HG03342 (cell line): ENCODE data around the gene SCARF1.
A peak's percentile ranks its signal among the peaks of the same experiment; 100 is the strongest.
"Not testable (repeated sequence)": the region's sequence is repeated elsewhere in the genome, so short reads cannot be mapped to it uniquely, and the experiment has no call there.

ENCODE experiments used
- ATAC-seq: cut with Tn5 transposase; IDR thresholded peaks from one replicate; pipeline ENCODE4 v1.9.1; 2021; ENCODE audit warnings: mild to moderate bottlenecking, moderate library complexity; ENCODE audit not compliant: unreplicated experiment

SCARF1 gene, protein sequence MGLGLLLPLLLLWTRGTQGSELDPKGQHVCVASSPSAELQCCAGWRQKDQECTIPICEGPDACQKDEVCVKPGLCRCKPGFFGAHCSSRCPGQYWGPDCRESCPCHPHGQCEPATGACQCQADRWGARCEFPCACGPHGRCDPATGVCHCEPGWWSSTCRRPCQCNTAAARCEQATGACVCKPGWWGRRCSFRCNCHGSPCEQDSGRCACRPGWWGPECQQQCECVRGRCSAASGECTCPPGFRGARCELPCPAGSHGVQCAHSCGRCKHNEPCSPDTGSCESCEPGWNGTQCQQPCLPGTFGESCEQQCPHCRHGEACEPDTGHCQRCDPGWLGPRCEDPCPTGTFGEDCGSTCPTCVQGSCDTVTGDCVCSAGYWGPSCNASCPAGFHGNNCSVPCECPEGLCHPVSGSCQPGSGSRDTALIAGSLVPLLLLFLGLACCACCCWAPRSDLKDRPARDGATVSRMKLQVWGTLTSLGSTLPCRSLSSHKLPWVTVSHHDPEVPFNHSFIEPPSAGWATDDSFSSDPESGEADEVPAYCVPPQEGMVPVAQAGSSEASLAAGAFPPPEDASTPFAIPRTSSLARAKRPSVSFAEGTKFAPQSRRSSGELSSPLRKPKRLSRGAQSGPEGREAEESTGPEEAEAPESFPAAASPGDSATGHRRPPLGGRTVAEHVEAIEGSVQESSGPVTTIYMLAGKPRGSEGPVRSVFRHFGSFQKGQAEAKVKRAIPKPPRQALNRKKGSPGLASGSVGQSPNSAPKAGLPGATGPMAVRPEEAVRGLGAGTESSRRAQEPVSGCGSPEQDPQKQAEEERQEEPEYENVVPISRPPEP

DNA sequence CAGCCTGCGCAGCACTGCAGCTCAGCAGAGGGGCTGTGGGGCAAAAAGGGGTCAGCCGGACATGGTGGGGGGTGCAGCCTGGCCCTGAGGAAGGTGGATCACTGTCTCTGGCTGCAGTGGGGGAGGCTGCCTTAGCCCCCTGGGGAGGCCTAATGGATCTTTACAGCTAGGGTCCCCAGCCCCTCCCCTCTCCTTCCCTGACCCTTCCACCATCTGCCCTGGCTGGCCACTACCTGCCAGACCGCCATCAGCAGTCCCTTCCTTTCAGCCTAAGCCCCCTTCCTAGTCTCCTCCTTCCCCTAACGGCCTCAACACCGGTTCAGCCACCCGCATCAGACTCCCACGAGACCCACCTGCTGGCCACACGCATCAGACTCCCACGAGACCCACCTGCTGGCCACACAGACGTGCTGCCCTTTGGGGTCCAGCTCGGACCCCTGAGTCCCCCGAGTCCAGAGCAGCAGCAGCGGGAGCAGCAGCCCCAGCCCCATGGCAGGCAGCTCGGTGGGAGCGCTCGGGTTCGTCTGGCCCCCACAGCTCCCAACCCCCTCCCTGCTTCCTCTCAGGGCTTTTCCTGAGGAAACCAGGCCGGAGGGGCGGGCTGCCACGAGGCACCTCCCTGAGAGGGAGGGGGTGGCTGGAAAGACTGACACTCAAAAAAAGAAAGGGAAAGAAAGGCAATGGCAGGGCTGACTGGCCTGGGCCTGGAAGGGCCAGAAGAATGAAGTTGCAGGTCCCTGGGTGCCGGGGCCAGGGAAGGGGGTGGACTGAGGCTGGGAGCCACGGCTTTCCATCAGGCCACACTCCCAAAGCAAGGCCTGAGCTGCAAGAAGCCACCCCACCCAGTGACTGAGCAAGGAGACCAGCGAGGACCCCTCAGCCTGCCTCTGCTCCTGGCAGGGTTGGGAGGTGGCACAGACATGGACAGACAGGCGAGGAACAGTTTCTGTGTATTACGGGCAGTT, at the start of gene SCARF1:
Gene SCARF1, minus strand, starts transcription at position 526 of the 965 bp plus-strand sequence. Its CDS starts 35 bp downstream, at position 491.
- no peak for ATAC-seq

DNA sequence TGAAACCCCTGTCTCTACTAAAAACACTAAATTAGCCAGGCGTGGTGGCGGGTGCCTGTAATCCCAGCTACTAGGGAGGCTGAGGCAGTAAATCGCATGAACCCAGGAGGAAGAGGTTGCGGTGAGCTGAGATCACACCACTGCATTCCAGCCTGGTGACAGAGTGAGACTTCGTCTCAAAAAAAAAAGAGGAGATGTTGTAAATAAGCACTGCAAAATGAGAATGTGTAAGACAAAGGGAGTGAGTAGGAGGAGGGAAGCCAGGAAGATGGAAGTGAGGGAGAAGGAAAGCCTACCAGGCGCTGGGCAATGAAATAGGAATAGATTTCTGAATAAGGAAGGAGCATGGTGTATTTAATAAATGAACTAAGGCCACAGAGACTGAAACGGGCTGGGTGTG, 47.8 kb upstream of the SCARF1 start:
- ATAC-seq: no peak

DNA sequence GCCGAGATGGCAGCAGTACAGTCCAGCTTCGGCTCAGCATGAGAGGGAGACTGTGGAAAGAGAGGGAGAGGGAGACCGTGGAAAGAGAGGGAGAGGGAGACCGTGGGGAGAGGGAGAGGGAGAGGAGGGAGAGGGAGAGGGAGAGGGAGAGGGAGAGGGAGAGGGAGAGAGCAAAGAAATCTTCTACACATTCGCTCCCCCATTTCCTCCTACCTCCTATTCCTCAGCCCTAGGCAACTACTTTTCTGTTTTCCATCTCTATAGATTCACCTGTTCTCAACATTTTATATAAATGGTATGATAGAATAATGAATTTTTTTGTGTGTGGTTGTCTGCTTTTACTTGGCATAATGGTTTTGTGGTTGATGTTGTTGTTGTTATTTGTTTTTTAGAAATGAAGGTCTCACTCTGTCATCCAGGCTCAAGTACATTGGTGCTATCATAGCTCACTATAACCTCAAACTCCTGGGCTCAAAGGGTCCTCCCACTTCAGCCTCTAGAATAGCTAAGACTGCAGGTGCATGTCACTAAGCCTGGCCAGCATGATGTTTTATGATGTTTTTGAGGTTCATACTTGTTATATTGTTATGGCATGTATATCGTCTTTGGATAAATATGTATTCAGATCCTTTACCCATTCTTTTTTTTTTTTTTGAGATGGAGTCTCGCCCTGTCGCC, 45.2 kb upstream of the SCARF1 start:
- no peak for ATAC-seq

GRCh38 chr17:1688405-1688804, 42.9 kb upstream of the SCARF1 start:
- ATAC-seq: not testable (repeated sequence)

GRCh38 chr17:1686086-1686485, 40.6 kb upstream of the SCARF1 start:
- ATAC-seq: no peak

DNA sequence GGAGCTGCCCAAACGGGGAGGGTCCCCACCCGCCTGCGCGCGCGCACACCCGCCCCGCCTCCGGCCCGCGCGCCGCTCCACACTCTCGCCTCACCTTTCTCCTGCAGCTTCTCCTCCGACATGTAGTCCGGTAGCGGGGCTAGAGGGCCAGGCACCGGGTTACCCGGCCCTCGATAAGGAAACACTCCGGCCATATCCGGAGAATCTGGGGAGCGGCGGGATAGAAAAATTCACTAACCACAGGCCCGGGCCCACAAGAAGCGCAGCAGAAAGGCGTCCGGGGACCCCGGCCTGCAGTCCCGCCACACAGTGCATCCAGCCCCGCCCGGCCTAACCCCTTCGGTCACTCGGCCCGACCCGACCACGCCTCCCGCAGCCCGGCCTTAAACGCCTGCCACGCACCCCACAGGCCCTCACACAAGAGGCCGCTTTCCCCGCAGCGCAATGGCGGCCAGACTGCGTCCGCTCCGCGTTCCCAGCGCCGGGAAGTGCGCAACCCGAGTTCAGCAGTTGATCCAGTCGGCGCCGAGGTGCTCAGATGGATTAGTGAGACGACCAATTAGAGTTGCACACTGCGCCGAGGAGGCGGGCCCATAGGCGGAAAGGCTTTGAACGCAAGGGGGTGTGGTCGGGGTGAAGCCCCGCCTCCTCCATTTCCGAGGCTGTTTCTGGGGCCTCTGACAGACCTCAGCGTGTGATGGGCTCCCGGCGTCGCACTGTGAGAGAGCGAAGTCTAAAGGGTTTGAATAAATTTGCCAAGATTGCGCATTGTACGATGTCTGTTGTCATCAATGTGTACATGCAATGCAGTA, 39.1 kb upstream of the SCARF1 start, which contains the start of gene PRPF8:
Gene PRPF8, minus strand, starts transcription at position 490 of the 812 bp plus-strand sequence. Its CDS starts 296 bp downstream, at position 194.
- ATAC-seq: peak; percentile 97

DNA sequence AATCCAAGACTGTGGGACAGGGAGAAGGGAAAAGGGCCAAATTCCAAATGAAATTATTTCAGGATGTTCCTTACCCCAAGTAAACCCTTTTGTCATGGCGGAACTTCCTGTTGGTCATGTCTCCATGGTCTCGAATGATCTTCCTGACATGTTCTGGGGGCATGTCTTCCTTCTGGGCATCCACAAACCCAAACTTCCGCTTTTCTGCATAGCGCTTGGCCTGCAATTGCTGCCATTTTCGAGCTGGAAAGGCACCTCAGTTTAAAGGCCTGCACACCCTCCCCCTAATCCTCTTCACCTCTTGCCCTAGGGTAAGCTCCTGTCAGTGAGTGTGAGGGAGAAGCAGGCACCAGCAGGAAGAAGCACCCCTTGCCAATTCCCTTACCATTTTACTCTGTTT, 37.9 kb upstream of the SCARF1 start:
- no peak for ATAC-seq

GRCh38 chr17:1676401-1676800, 30.9 kb upstream of the SCARF1 start:
- no peak for ATAC-seq

DNA sequence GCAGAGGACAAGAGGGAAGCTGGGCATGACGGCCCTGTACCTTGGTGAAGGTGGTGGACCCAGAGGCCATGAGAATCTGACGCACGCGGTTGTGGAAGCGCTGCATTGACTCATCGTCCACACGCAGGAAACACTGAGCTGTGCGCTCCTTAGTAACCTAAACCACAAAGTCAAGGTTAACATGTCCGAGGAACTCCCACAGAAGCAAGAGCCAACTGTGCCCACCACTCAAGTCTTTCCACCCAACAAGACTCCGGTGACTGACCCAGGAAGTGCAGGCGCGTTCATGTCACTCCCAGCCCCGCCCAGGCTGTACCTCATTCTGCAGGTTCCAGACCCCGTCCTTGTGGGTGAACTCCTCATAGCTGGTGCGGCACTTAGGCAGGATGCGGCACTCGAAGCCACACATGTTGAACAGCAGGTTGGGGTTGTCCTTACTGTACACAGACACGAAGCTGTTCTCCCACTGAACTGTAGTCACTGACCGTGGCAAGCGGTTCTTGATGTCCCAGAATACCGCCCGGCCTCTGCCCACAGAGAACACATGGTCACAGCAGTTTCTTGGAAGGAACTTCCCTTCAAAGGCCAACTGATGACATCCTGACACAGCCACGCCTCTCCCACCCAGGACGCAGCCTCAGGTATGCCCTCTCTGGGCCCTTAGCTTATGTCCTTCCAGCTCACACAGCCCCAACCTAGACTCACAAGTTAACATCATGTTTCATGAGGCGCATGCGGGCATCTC, 27.7 kb upstream of the SCARF1 start:
- no peak for ATAC-seq

DNA sequence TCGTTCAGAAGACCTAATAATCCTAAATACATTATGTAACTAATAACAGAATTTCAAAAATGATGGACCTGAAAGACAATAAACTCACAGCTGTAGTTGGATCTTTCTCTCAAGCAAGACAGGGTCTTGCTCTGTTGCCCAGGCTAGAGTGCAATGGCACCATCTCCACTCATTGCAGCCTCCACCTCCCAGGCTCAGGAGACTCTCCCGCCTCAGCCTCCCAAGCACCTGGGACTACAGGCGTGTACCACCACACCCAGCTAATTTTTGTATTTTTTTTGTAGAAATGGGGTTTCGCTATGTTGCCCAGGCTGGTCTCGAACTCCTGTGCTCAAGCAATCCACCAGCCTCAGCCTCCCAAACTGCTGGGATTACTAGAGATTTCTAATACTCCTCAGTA, 18.4 kb upstream of the SCARF1 start:
- not testable (repeated sequence) for ATAC-seq

DNA sequence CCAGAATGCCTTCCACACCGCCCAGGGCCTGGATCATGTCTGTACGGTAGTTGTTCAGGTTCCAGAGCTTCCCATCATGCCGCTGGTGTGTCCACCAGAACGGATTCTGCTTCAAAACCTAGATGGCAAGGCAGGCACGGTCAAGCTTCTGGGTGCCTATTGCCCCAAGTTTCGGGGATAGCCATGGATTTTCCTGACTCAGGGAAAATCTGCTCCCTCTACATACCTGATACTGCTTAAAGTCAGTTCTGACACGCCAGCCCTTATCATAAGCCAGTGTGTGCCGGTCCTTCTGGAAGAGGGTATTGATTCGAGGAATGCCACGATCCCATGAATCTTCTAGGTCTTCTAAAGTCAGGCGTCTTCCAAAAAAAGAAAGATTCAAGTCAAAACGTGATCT, 15.5 kb upstream of the SCARF1 start:
- no peak for ATAC-seq

DNA sequence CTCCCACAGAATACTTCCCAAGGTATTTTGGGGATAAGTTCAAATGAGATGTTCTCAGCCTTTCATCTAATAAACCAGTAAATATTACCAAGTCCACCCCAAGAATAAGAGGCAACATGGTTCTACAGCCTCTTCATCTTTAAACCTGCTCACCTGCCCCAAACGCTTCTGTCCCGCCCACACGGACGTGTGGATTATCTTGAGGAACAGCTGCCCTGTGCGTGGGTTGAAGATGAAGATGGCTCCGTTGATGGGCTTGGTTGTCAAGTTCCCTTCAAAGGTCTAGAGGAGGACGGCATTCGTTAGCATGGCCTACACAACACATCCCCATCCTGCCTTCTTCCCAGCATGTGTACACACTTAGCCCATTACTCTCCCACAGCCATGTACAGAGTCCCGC, 12.6 kb upstream of the SCARF1 start:
- no peak for ATAC-seq

- no peak for ATAC-seq
These were observed 8.2 kb upstream of the SCARF1 start for GRCh38 chr17:1653735-1654134.

DNA sequence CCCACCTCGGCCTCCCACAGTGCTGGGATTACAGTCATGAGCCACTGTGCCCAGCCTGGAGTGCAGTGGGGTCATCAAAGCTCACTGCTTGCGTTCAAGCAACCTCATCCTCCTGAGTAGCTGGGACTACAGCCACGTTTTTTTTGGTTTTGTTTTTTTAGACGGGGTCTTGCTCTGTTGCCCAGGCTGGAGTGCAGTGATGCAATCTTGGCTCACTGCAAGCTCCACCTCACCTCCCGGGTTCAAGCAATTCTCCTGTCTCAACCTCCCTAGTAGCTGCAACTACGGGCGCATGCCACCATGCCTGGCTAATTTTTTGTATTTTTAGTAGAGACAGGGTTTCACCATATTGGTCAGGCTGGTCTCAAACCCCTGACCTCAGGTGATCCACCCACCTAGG, 7.3 kb upstream of the SCARF1 start:
- not testable (repeated sequence) for ATAC-seq

DNA sequence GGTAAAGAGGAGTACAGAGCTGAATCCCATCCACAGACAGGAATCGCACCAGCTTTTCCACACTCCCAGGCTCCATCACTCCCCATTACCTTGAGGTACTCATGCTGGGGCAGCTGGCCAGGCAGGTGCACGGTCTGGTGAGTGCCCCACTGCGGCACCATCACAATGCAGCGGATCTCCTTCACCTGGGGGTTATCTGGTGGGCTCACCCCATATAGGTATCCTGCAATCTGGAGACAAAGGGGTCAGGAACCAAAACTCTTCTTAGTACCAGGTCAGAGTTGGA, 6.0 kb upstream of the SCARF1 start:
- no peak for ATAC-seq

GRCh38 chr17:1650731-1651558, 5.4 kb upstream of the SCARF1 start:
- no peak for ATAC-seq

GRCh38 chr17:1649844-1650501, 4.4 kb upstream of the SCARF1 start, which contains the start of gene RILP:
RILP (minus strand) TSS chr17:1649866; CDS start chr17:1649804, 62 bp downstream.
- ATAC-seq: no peak
